Caco-2 (cell line): ENCODE results near the gene SPTBN1. TPM values are rescaled to one million over a fixed set of nuclear protein-coding genes. Genes with fewer than 3 reads are reported as not detected.

ENCODE experiments used
- BruUV-seq: library from RNA; stranded (reverse); fragments of 400-500 nt; replicated peaks from 2 replicates; lab custom pipeline; 2021; lab: Mats Ljungman, UMichigan
- CTCF ChIA-PET: fragments of 300-600 bp; sonication (Branson Sonifier 250); formaldehyde crosslinking; loops from one replicate; lab custom pipeline; 2022; ENCODE audit warnings: antibody characterized with exemption; lab: Charles Lee
- POLR2A ChIA-PET: fragments of 300-600 bp; sonication (Branson Sonifier 250); formaldehyde crosslinking; loops from one replicate; lab custom pipeline; 2022; ENCODE audit warnings: antibody characterized with exemption; lab: Charles Lee
- DNase-seq, 2 experiments: peaks; one replicate each; pipeline versions ENCODE4 v3.0.0 to v3.0.0-alpha.2; 2020 to 2022
- H3K27me3 ChIP-seq: replicated peaks from 2 replicates; pipeline ENCODE4 v1.6.0; 2011; ENCODE audit warnings: low read length; ENCODE audit not compliant: control insufficient read depth, insufficient read depth
- H3K36me3 ChIP-seq: 2 replicates; pipeline ENCODE4 v1.5.1; 2011; ENCODE audit warnings: low read length; ENCODE audit not compliant: control insufficient read depth, insufficient read depth
- H3K4me1 ChIP-seq: fragments of 250-450 bp; sonication (Bioruptor Pico); 2 replicates; pipeline ENCODE4 v1.5.1; 2020; ENCODE audit warnings: mild to moderate bottlenecking
- H3K4me3 ChIP-seq: 2 replicates; pipeline ENCODE4 v1.5.1; 2011; ENCODE audit warnings: low read depth, mild to moderate bottlenecking, control low read depth, low read length
- H3K9me3 ChIP-seq: fragments of 250-450 bp; sonication (Bioruptor Pico); 2 replicates; pipeline ENCODE4 v1.5.1; 2020; ENCODE audit warnings: mild to moderate bottlenecking, moderate library complexity
- H3K27ac Mint-ChIP-seq: one replicate; pipeline ENCODE4 v1.8.0; 2022; ENCODE audit warnings: mixed read lengths; ENCODE audit not compliant: unreplicated experiment
- H3K27me3 Mint-ChIP-seq: one replicate; pipeline ENCODE4 v1.8.0; 2022; ENCODE audit warnings: mixed read lengths; ENCODE audit not compliant: insufficient read depth, unreplicated experiment
- H3K36me3 Mint-ChIP-seq: one replicate; pipeline ENCODE4 v1.8.0; 2022; ENCODE audit warnings: mild to moderate bottlenecking, mixed read lengths; ENCODE audit not compliant: insufficient read depth, unreplicated experiment
- H3K4me1 Mint-ChIP-seq: one replicate; pipeline ENCODE4 v1.8.0; 2022; ENCODE audit warnings: low read depth, mixed read lengths; ENCODE audit not compliant: unreplicated experiment
- H3K4me3 Mint-ChIP-seq: one replicate; pipeline ENCODE4 v1.8.0; 2022; ENCODE audit warnings: mild to moderate bottlenecking, moderate library complexity, mixed read lengths; ENCODE audit not compliant: unreplicated experiment
- H3K9me3 Mint-ChIP-seq: one replicate; pipeline ENCODE4 v1.8.0; 2022; ENCODE audit warnings: mixed read lengths; ENCODE audit not compliant: unreplicated experiment
- CTCF ChIP-seq, 2 experiments: fragments of 200-600 bp in 1 of 2; IDR thresholded peaks; 1 replicate in 1 of 2; 2 replicates in 1 of 2; pipeline versions ENCODE4 v1.5.1 to v1.8.0; 2011 to 2022; ENCODE audit warnings: antibody characterized with exemption in 1 of 2, control low read depth in 1 of 2, inconsistent platforms in 1 of 2, low read depth in 1 of 2, low read length in 1 of 2, mild to moderate bottlenecking in 1 of 2, moderate library complexity in 1 of 2; ENCODE audit not compliant: insufficient read depth in 1 of 2, severe bottlenecking in 1 of 2, unreplicated experiment in 1 of 2
- intact Hi-C: fragments of 100-400 bp; cut with micrococcal nuclease; formaldehyde crosslinking; loops from one replicate; pipeline ENCODE4 v1.10.0; 2022; ENCODE audit not compliant: unreplicated experiment
- total RNA-seq: library from RNA; stranded (reverse); gene quantifications from 2 replicates; pipeline ENCODE4 v1.2.3, GENCODE V29; 2022

SPTBN1 gene
- total RNA-seq, 1 experiment from 2014 or later, result 361 TPM

- H3K4me1 ChIP-seq, result peaks cover 57% of the 10 kb centered on the region
These were observed 212.6 kb downstream of the SPTBN1 start for GRCh38 chr2:54668711-54669110.

GRCh38 chr2:54669677-54670484 is 213.8 kb downstream of the SPTBN1 start:
- Histone ChIP-seq H3K4me1 (peaks cover 57% of the 10 kb centered on the region), H3K9me3 (no peaks in the 10 kb centered on the region), H3K4me3 (no peak overlapping the region), H3K36me3 (peaks cover 17% of the 10 kb centered on the region), H3K27me3 (no peaks in the 10 kb centered on the region)
- peak; percentile 76 to 84 for DNase-seq
- no peak for TF ChIP-seq CTCF (IDR thresholded peaks at IDR 0.05; ENCODE audit: insufficient read depth in 1 of 2, low read depth in 1 of 2, low read length in 1 of 2, severe bottlenecking in 1 of 2, unreplicated experiment in 1 of 2)
- Mint-ChIP-seq H3K36me3 (peaks cover 99% of the 10 kb centered on the region), H3K27me3 (no peaks in the 10 kb centered on the region), H3K4me1 (peaks cover 49% of the 10 kb centered on the region), H3K4me3 (peak overlapping the region; percentile 34), H3K27ac (peak overlapping the region; percentile 76), H3K9me3 (no peaks in the 10 kb centered on the region)
- ChIA-PET POLR2A (interaction anchor here (1.0 kb wide), 1 partner anchor 22 kb away, joined by 4 read pairs; no protein-coding TSS in a partner anchor), CTCF (interaction anchor here (1.0 kb wide), 1 partner anchor 22 kb away, joined by 7 read pairs; no protein-coding TSS in a partner anchor)
- BruUV-seq, result no TSS peak
- intact Hi-C loops, result loop anchor here (1.0 to 10.0 kb wide), 5 partner anchors 21 to 505 kb away; no protein-coding TSS in a partner anchor

More at GRCh38 chr2:54668711-54669110, 212.6 kb downstream of the SPTBN1 start:
- Mint-ChIP-seq H3K27me3 (no peaks in the 10 kb centered on the region), H3K9me3 (no peaks in the 10 kb centered on the region), H3K4me1 (peaks cover 52% of the 10 kb centered on the region), H3K4me3 (no peak overlapping the region), H3K27ac (peak overlapping the region; percentile 76), H3K36me3 (peaks cover 99% of the 10 kb centered on the region)
- TSS peak; percentile 89 for BruUV-seq
- no peak for DNase-seq
- Histone ChIP-seq H3K27me3 (no peaks in the 10 kb centered on the region), H3K4me3 (no peak overlapping the region), H3K36me3 (peaks cover 17% of the 10 kb centered on the region), H3K9me3 (no peaks in the 10 kb centered on the region)
- no peak for TF ChIP-seq CTCF (IDR thresholded peaks at IDR 0.05; ENCODE audit: insufficient read depth in 1 of 2, low read depth in 1 of 2, low read length in 1 of 2, severe bottlenecking in 1 of 2, unreplicated experiment in 1 of 2)
- intact Hi-C loops, result loop anchor here (1.0 to 10.0 kb wide), 5 partner anchors 23 to 506 kb away; no protein-coding TSS in a partner anchor
- CTCF ChIA-PET, result interaction anchor here (0.6 kb wide), 1 partner anchor 497 kb away, joined by 5 read pairs; no protein-coding TSS in a partner anchor
- POLR2A ChIA-PET, result no interaction called here

- no peaks in the 10 kb centered on the region for H3K9me3 ChIP-seq
- intact Hi-C loops, result no loop called here
- ChIA-PET CTCF (no interaction called here), POLR2A (no interaction called here)
- no peak overlapping the region for H3K4me3 ChIP-seq
- no peaks in the 10 kb centered on the region for H3K9me3 Mint-ChIP-seq
- H3K27ac Mint-ChIP-seq, result no peak overlapping the region
- H3K4me3 Mint-ChIP-seq, result peak overlapping the region; percentile 31
- BruUV-seq, result no TSS peak
- H3K27me3 Mint-ChIP-seq, result no peaks in the 10 kb centered on the region
- no peaks in the 10 kb centered on the region for H3K27me3 ChIP-seq
- peaks cover 99% of the 10 kb centered on the region for H3K36me3 Mint-ChIP-seq
- H3K4me1 ChIP-seq, result peaks cover 51% of the 10 kb centered on the region
- H3K4me1 Mint-ChIP-seq, result peaks cover 43% of the 10 kb centered on the region
- no peak for DNase-seq
- H3K36me3 ChIP-seq, result peaks cover 14% of the 10 kb centered on the region
- TF ChIP-seq CTCF (IDR thresholded peaks at IDR 0.05; ENCODE audit: insufficient read depth in 1 of 2, low read depth in 1 of 2, low read length in 1 of 2, severe bottlenecking in 1 of 2, unreplicated experiment in 1 of 2), result no peak
These were observed 214.4 kb downstream of the SPTBN1 start for GRCh38 chr2:54670485-54671009.
